ENCODE measurements around the gene FAM240A.

GRCh38 chr3:46649436-46649835 is 37.1 kb downstream of the FAM240A start:
- no peak for TF ChIP-seq CTCF (IDR thresholded peaks at IDR 0.05)
- no peak for TF ChIP-seq POLR2A (IDR thresholded peaks at IDR 0.05)

All from ovary (tissue), 3 donors.